GM23338 (cell line): ENCODE results near the gene ELL2. TPM values are rescaled to one million over a fixed set of nuclear protein-coding genes. Genes with fewer than 3 reads are reported as not detected.

ENCODE experiments used
- ATAC-seq: fragments of 200-7000 bp; cut with Tn5 transposase; 3 replicates; pipeline ENCODE4 v1.9.1; 2020
- DNase-seq: peaks from one replicate; pipeline ENCODE4 v3.0.0-alpha.2; 2015; ENCODE audit warnings: low spot score
- H2AFZ ChIP-seq: fragments of 200-600 bp; sonication (generic); 2 replicates; pipeline ENCODE4 v1.8.0; 2016; ENCODE audit warnings: antibody characterized with exemption, mild to moderate bottlenecking, moderate library complexity
- H3F3A ChIP-seq: fragments of 200-600 bp; sonication (generic); replicated peaks from 2 replicates; pipeline ENCODE4 v1.8.0; 2017; ENCODE audit warnings: antibody characterized with exemption, mixed run types, low read depth
- H3K27ac ChIP-seq: fragments of 200-600 bp; sonication (generic); 2 replicates; pipeline ENCODE4 v1.6.1; 2016; ENCODE audit warnings: low read depth
- H3K27me3 ChIP-seq: fragments of 200-600 bp; sonication (generic); 2 replicates; pipeline ENCODE4 v1.8.0; 2016; ENCODE audit warnings: mild to moderate bottlenecking, mixed run types, moderate library complexity; ENCODE audit not compliant: insufficient read depth
- H3K36me3 ChIP-seq: fragments of 200-600 bp; sonication (generic); 2 replicates; pipeline ENCODE4 v1.8.0; 2016; ENCODE audit warnings: mild to moderate bottlenecking; ENCODE audit not compliant: insufficient read depth
- H3K4me1 ChIP-seq: fragments of 200-600 bp; sonication (generic); 2 replicates; pipeline ENCODE4 v1.8.0; 2016; ENCODE audit warnings: mild to moderate bottlenecking, moderate library complexity; ENCODE audit not compliant: insufficient read depth
- H3K4me2 ChIP-seq: fragments of 200-600 bp; sonication (generic); 2 replicates; pipeline ENCODE4 v1.7.1; 2017; ENCODE audit warnings: mixed run types
- H3K4me3 ChIP-seq: fragments of 200-600 bp; sonication (generic); 2 replicates; pipeline ENCODE4 v1.6.1; 2016; ENCODE audit warnings: mixed run types
- H3K79me2 ChIP-seq: fragments of 200-600 bp; sonication (generic); replicated peaks from 2 replicates; pipeline ENCODE4 v1.8.0; 2017; ENCODE audit warnings: mild to moderate bottlenecking; ENCODE audit not compliant: insufficient read depth
- H3K9me2 ChIP-seq: fragments of 200-600 bp; sonication (generic); 2 replicates; pipeline ENCODE4 v1.8.0; 2017; ENCODE audit not compliant: insufficient read depth
- H4K20me1 ChIP-seq: fragments of 200-600 bp; sonication (generic); replicated peaks from 2 replicates; pipeline ENCODE4 v1.8.0; 2017; ENCODE audit warnings: mild to moderate bottlenecking; ENCODE audit not compliant: insufficient read depth
- H3K27ac Mint-ChIP-seq: 2 replicates; pipeline ENCODE4 v1.8.0; 2020; ENCODE audit warnings: inconsistent platforms, mild to moderate bottlenecking, moderate library complexity, mixed read lengths
- H3K27me3 Mint-ChIP-seq: 3 replicates; pipeline ENCODE4 v1.8.0; 2022; ENCODE audit warnings: low read depth, mild to moderate bottlenecking, moderate library complexity, mixed read lengths, inconsistent platforms; ENCODE audit not compliant: insufficient read depth, poor library complexity
- H3K36me3 Mint-ChIP-seq: 3 replicates; pipeline ENCODE4 v1.8.0; 2021; ENCODE audit warnings: low read depth, mild to moderate bottlenecking, inconsistent platforms, moderate library complexity, mixed read lengths
- H3K4me1 Mint-ChIP-seq: 3 replicates; pipeline ENCODE4 v1.8.0; 2020; ENCODE audit warnings: mild to moderate bottlenecking, inconsistent platforms, mixed read lengths
- H3K4me3 Mint-ChIP-seq: 3 replicates; pipeline ENCODE4 v1.8.0; 2021; ENCODE audit warnings: moderate library complexity, mild to moderate bottlenecking, inconsistent platforms, mixed read lengths
- H3K9me3 Mint-ChIP-seq: 3 replicates; pipeline ENCODE4 v1.8.0; 2020; ENCODE audit warnings: moderate library complexity, mild to moderate bottlenecking, inconsistent platforms, mixed read lengths
- CREB1 ChIP-seq: fragments of 250-450 bp; sonication (Bioruptor Pico); IDR thresholded peaks from 2 replicates; pipeline ENCODE4 v1.5.0; 2020; ENCODE audit warnings: low read depth, mild to moderate bottlenecking, moderate library complexity
- ETS1 ChIP-seq: IDR thresholded peaks from 2 replicates; pipeline ENCODE4 v1.6.1; 2016; ENCODE audit warnings: antibody characterized with exemption
- EZH2 ChIP-seq: fragments of 200-600 bp; sonication (generic); IDR thresholded peaks from one replicate; pipeline ENCODE4 v1.8.0; 2017; ENCODE audit warnings: antibody characterized with exemption, mild to moderate bottlenecking, low read depth; ENCODE audit not compliant: unreplicated experiment
- EZH2phosphoT487 ChIP-seq: fragments of 200-600 bp; sonication (generic); IDR thresholded peaks from one replicate; pipeline ENCODE4 v1.8.1; 2018; ENCODE audit warnings: antibody characterized with exemption; ENCODE audit not compliant: unreplicated experiment
- JUNB ChIP-seq: IDR thresholded peaks from one replicate; pipeline ENCODE4 v1.6.1; 2016; ENCODE audit warnings: antibody characterized with exemption; ENCODE audit not compliant: unreplicated experiment
- NANOG ChIP-seq: IDR thresholded peaks from 2 replicates; pipeline ENCODE4 v1.6.1; 2016; ENCODE audit warnings: antibody characterized with exemption, borderline replicate concordance
- POLR2AphosphoS5 ChIP-seq: IDR thresholded peaks from 2 replicates; pipeline ENCODE4 v1.6.1; 2016; ENCODE audit warnings: antibody characterized with exemption, low read depth
- STAT1 ChIP-seq: IDR thresholded peaks from one replicate; pipeline ENCODE4 v1.6.1; 2016; ENCODE audit warnings: antibody characterized with exemption; ENCODE audit not compliant: unreplicated experiment
- ZNF114 ChIP-seq: fragments of 250-450 bp; sonication (Bioruptor Pico); IDR thresholded peaks from 2 replicates; pipeline ENCODE4 v1.5.0; 2020; ENCODE audit warnings: mild to moderate bottlenecking, moderate library complexity
- ZNF331 ChIP-seq: fragments of 250-450 bp; sonication (Bioruptor Pico); IDR thresholded peaks from 2 replicates; pipeline ENCODE4 v1.5.0; 2020; ENCODE audit warnings: low read depth, mild to moderate bottlenecking, moderate library complexity
- ZNF462 ChIP-seq: fragments of 250-450 bp; sonication (Bioruptor Pico); IDR thresholded peaks from 2 replicates; pipeline ENCODE4 v1.5.0; 2020; ENCODE audit warnings: mild to moderate bottlenecking, moderate library complexity
- polyA plus RNA-seq: library from polyadenylated mRNA; unstranded; fragments of >200 nt; fragmentation: Nextera tagmentation; extraction: Ambion mirVana; gene quantifications from 2 replicates; pipeline ENCODE4 v1.2.1, GENCODE V29; 2016
- total RNA-seq: library from RNA; depleted of rRNA; stranded (reverse); fragments of >200 nt; shearing (Covaris generic); gene quantifications from 2 replicates; pipeline ENCODE4 v1.2.3, GENCODE V29; 2014
- TF ChIP-seq, protein P1 (sequence below), 2 experiments: fragments of 200-600 bp in 1 of 2; sonication (generic) in 1 of 2; conservative IDR thresholded peaks; 2 replicates each; pipeline versions ENCODE4 v1.5.1 to v1.6.1; 2016 to 2017; ENCODE audit warnings: antibody characterized with exemption in 2 of 2, low read depth in 2 of 2, mild to moderate bottlenecking in 2 of 2, moderate library complexity in 1 of 2
- TF ChIP-seq, protein P2 (sequence below): IDR thresholded peaks from one replicate; pipeline ENCODE4 v1.6.1; 2018; ENCODE audit warnings: antibody characterized with exemption; ENCODE audit not compliant: unreplicated experiment

ELL2 gene
- total and polyA plus RNA-seq, 2 experiments from 2014 or later, result 7.4 to 32.6 TPM

- H3K27ac Mint-ChIP-seq, result no peak overlapping the region
- H2AFZ ChIP-seq, result no peak overlapping the region
- H3K79me2 ChIP-seq, result no peaks in the 10 kb centered on the region
- no peak overlapping the region for H3K4me2 ChIP-seq
- H3K9me2 ChIP-seq, result peaks cover 8% of the 10 kb centered on the region; the same call in 1 of the 2 replicates
- no peak for TF ChIP-seq STAT1
- no peak for TF ChIP-seq JUNB
- no peak for TF ChIP-seq ZNF331
- TF ChIP-seq, protein P1, sequence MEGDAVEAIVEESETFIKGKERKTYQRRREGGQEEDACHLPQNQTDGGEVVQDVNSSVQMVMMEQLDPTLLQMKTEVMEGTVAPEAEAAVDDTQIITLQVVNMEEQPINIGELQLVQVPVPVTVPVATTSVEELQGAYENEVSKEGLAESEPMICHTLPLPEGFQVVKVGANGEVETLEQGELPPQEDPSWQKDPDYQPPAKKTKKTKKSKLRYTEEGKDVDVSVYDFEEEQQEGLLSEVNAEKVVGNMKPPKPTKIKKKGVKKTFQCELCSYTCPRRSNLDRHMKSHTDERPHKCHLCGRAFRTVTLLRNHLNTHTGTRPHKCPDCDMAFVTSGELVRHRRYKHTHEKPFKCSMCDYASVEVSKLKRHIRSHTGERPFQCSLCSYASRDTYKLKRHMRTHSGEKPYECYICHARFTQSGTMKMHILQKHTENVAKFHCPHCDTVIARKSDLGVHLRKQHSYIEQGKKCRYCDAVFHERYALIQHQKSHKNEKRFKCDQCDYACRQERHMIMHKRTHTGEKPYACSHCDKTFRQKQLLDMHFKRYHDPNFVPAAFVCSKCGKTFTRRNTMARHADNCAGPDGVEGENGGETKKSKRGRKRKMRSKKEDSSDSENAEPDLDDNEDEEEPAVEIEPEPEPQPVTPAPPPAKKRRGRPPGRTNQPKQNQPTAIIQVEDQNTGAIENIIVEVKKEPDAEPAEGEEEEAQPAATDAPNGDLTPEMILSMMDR (conservative IDR thresholded peaks at IDR 0.05; ENCODE audit: low read depth in 2 of 2), result no peak
- TF ChIP-seq POLR2AphosphoS5, result no peak
- TF ChIP-seq EZH2phosphoT487, result no peak
- TF ChIP-seq NANOG, result no peak
- TF ChIP-seq, protein P2, sequence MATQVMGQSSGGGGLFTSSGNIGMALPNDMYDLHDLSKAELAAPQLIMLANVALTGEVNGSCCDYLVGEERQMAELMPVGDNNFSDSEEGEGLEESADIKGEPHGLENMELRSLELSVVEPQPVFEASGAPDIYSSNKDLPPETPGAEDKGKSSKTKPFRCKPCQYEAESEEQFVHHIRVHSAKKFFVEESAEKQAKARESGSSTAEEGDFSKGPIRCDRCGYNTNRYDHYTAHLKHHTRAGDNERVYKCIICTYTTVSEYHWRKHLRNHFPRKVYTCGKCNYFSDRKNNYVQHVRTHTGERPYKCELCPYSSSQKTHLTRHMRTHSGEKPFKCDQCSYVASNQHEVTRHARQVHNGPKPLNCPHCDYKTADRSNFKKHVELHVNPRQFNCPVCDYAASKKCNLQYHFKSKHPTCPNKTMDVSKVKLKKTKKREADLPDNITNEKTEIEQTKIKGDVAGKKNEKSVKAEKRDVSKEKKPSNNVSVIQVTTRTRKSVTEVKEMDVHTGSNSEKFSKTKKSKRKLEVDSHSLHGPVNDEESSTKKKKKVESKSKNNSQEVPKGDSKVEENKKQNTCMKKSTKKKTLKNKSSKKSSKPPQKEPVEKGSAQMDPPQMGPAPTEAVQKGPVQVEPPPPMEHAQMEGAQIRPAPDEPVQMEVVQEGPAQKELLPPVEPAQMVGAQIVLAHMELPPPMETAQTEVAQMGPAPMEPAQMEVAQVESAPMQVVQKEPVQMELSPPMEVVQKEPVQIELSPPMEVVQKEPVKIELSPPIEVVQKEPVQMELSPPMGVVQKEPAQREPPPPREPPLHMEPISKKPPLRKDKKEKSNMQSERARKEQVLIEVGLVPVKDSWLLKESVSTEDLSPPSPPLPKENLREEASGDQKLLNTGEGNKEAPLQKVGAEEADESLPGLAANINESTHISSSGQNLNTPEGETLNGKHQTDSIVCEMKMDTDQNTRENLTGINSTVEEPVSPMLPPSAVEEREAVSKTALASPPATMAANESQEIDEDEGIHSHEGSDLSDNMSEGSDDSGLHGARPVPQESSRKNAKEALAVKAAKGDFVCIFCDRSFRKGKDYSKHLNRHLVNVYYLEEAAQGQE, result no peak
- TF ChIP-seq EZH2, result no peak
- no peak for TF ChIP-seq ETS1
- TF ChIP-seq ZNF462 (CRISPR knock-in tag), result no peak
- no peak for TF ChIP-seq CREB1 (CRISPR knock-in tag)
- no peak for TF ChIP-seq ZNF114 (CRISPR knock-in tag)
- no peaks in the 10 kb centered on the region; the same call in 1 of the 2 replicates for H3K27me3 ChIP-seq
- H3K4me1 ChIP-seq, result 0 out of 2 replicates have a peak, but pooled peaks cover 3% of the 10 kb centered on the region
- no peak overlapping the region for H3K4me3 Mint-ChIP-seq
- H3K36me3 ChIP-seq, result no peaks in the 10 kb centered on the region
- no peaks in the 10 kb centered on the region for H4K20me1 ChIP-seq
- no peaks in the 10 kb centered on the region for H3K36me3 Mint-ChIP-seq
- H3K4me3 ChIP-seq, result no peak overlapping the region
- no peak for ATAC-seq
- peaks cover 5% of the 10 kb centered on the region for H3K27me3 Mint-ChIP-seq
- no peaks in the 10 kb centered on the region for H3K9me3 Mint-ChIP-seq
- DNase-seq, result no peak
- no peaks in the 10 kb centered on the region for H3F3A ChIP-seq
- peaks cover 13% of the 10 kb centered on the region for H3K4me1 Mint-ChIP-seq
- H3K27ac ChIP-seq, result no peak overlapping the region
Observed at GRCh38 chr5:95838001-95838520, 123.6 kb downstream of the ELL2 start.
